ENCODE measurements around the gene TMEM129.

Gene TMEM129

GRCh38 chr4:1721003-1721665 is at the start of gene TMEM129, which contains the start of gene TACC3:
TMEM129 (minus strand) TSS chr4:1721323; CDS start chr4:1720837, 486 bp downstream.
TACC3 (plus strand) TSS chr4:1721521; CDS start chr4:1723422, 1,901 bp downstream.
- DNase-seq (ENCODE audit: low spot score), result peak; percentile 97

- DNase-seq (ENCODE audit: low spot score), result no peak
These were observed 49.7 kb upstream of the TMEM129 start for GRCh38 chr4:1770791-1771231.

- no peak for DNase-seq (ENCODE audit: low spot score)
These were observed 49.1 kb upstream of the TMEM129 start for GRCh38 chr4:1770245-1770644.

- no peak for DNase-seq (ENCODE audit: low spot score)
These were observed 48.6 kb upstream of the TMEM129 start for GRCh38 chr4:1769692-1770091.

- DNase-seq (ENCODE audit: low spot score), result no peak
These were observed 47.4 kb upstream of the TMEM129 start for GRCh38 chr4:1768367-1769034.

GRCh38 chr4:1767770-1768366 is 46.7 kb upstream of the TMEM129 start:
- peak; percentile 22 for DNase-seq (ENCODE audit: low spot score)

- no peak for DNase-seq (ENCODE audit: low spot score)
These were observed 46.1 kb upstream of the TMEM129 start for GRCh38 chr4:1767061-1767769.

GRCh38 chr4:1766106-1767060 is 45.3 kb upstream of the TMEM129 start:
- DNase-seq (ENCODE audit: low spot score), result no peak

- DNase-seq (ENCODE audit: low spot score), result no peak
These were observed 44.4 kb upstream of the TMEM129 start for GRCh38 chr4:1765409-1766072.

GRCh38 chr4:1764670-1765069 is 43.5 kb upstream of the TMEM129 start:
- no peak for DNase-seq (ENCODE audit: low spot score)

- DNase-seq (ENCODE audit: low spot score), result no peak
These were observed 42.5 kb upstream of the TMEM129 start for GRCh38 chr4:1763550-1764080.

GRCh38 chr4:1763070-1763549 is 42.0 kb upstream of the TMEM129 start:
- DNase-seq (ENCODE audit: low spot score), result no peak

- DNase-seq (ENCODE audit: low spot score), result no peak
These were observed 41.3 kb upstream of the TMEM129 start for GRCh38 chr4:1762264-1763010.

GRCh38 chr4:1761130-1761689 is 40.1 kb upstream of the TMEM129 start:
- no peak for DNase-seq (ENCODE audit: low spot score)

GRCh38 chr4:1760521-1761071 is 39.5 kb upstream of the TMEM129 start:
- no peak for DNase-seq (ENCODE audit: low spot score)

GRCh38 chr4:1759818-1760223 is 38.7 kb upstream of the TMEM129 start:
- no peak for DNase-seq (ENCODE audit: low spot score)

GRCh38 chr4:1759170-1759817 is 38.2 kb upstream of the TMEM129 start:
- DNase-seq (ENCODE audit: low spot score), result no peak

Measured in LoVo (cell line).